Endometrial microvascular endothelial cells (primary cell): Measurements from ENCODE around the gene CDK17. TPM values are rescaled to one million over a fixed set of nuclear protein-coding genes. Genes with fewer than 3 reads are reported as not detected.

ENCODE experiments used
- in situ Hi-C: cut with HindIII; loops from 2 replicates; pipeline ENCODE4 v1.10.0; 2017; ENCODE audit warnings: low sequenced_read_pairs, low pct_unique_long_range_greater_than_20kb; ENCODE audit errors: inconsistent ontology term
- total RNA-seq: library from RNA; depleted of rRNA; stranded (reverse); fragments of >200 nt; gene quantifications from one replicate; pipeline ENCODE4 v1.2.3, GENCODE V29; 2015; ENCODE audit errors: inconsistent ontology term

The CDK17 gene
- total RNA-seq, 1 donor from 2014 or later: 176 TPM

- in situ Hi-C loops: no loop called here
These were observed 161.7 kb downstream of the CDK17 start for GRCh38 chr12:96238336-96239047.

- in situ Hi-C loops: no loop called here
These were observed 162.7 kb downstream of the CDK17 start for GRCh38 chr12:96237465-96238077.

- in situ Hi-C loops: no loop called here
These were observed 163.2 kb downstream of the CDK17 start for GRCh38 chr12:96237035-96237434.

- in situ Hi-C loops: no loop called here
These were observed 163.9 kb downstream of the CDK17 start for GRCh38 chr12:96236221-96236822.

- in situ Hi-C loops: no loop called here
These were observed 164.8 kb downstream of the CDK17 start for GRCh38 chr12:96235484-96235826.

- in situ Hi-C loops: no loop called here
These were observed 165.4 kb downstream of the CDK17 start for GRCh38 chr12:96234591-96235483.

- in situ Hi-C loops: no loop called here
These were observed 166.2 kb downstream of the CDK17 start for GRCh38 chr12:96233939-96234461.

GRCh38 chr12:96233168-96233567 is 167.1 kb downstream of the CDK17 start:
- in situ Hi-C loops: no loop called here

GRCh38 chr12:96230646-96231045 is 169.6 kb downstream of the CDK17 start:
- in situ Hi-C loops: no loop called here

- in situ Hi-C loops: no loop called here
These were observed 171.5 kb downstream of the CDK17 start for GRCh38 chr12:96228566-96229248.

Other genes starting within 250 kb of the CDK17 start
- gene ELK3, start 206.1 kb downstream of the CDK17 start, total RNA-seq: 28.1 TPM
- gene CFAP54, start 89.1 kb upstream of the CDK17 start, total RNA-seq: 11.4 TPM